GM18499 (cell line): ENCODE results near the gene WWP2.
"Not testable (repeated sequence)": the region's sequence is repeated elsewhere in the genome, so short reads cannot be mapped to it uniquely, and the experiment has no call there.

Experiments
- ATAC-seq: cut with Tn5 transposase; IDR thresholded peaks from one replicate; pipeline ENCODE4 v1.9.1; 2021; ENCODE audit warnings: moderate number of reproducible peaks; ENCODE audit not compliant: insufficient read depth, unreplicated experiment

Gene WWP2

DNA sequence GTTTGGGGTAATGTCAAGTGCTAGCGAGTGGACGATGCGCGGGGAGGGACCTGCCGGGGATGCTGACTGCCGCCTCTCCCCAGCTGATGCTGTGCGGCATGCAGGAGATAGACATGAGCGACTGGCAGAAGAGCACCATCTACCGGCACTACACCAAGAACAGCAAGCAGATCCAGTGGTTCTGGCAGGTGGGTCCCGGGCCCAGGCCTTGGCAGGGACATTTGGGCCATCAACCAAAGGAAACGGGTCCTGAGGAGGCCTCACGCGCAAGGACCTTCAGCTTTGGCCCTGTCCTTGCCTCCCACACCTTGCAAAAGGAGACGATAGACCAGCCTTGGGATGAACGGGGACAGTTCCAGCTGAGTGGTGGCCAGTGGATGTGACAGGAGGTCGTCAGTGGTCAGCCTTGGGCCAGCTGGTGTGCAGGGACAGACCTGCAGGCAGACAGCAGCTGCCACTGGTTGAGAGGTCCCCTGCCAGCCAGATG, 175.4 kb downstream of the WWP2 start:
- no peak for ATAC-seq

DNA sequence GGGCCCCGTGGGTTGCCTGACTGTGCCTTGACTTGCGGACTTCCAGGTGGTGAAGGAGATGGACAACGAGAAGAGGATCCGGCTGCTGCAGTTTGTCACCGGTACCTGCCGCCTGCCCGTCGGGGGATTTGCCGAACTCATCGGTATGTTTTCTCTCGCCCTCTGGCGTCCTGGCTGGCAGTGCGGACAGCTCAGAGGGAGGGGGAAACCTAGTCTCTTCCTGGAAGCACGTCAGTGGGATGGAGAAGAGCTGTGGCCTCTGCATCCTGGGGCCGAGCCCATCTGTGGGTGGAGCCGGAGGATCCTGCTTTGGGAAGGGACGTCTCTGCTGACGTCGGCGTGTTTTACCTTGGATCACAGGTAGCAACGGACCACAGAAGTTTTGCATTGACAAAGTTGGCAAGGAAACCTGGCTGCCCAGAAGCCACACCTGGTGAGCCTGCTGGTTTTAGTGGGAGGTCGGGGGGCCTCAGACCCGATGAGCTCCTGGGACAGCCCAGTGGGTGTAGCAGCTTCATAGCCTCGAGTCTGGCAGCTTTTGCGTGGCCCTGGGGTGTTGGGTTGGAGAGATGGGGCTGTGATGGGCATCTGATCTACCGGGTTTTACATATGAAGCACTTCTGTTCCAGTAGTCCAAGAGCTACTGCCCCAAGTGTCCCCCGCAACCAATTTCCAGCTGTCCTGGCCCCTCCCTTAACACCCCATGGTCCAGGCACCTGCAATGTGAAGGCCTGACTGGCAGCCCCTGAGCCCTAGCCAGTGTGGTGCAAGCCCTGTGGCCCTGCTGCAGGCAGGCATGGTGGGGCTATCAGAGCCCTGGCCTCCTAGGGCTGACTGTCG, 177.1 kb downstream of the WWP2 start:
- no peak for ATAC-seq

DNA sequence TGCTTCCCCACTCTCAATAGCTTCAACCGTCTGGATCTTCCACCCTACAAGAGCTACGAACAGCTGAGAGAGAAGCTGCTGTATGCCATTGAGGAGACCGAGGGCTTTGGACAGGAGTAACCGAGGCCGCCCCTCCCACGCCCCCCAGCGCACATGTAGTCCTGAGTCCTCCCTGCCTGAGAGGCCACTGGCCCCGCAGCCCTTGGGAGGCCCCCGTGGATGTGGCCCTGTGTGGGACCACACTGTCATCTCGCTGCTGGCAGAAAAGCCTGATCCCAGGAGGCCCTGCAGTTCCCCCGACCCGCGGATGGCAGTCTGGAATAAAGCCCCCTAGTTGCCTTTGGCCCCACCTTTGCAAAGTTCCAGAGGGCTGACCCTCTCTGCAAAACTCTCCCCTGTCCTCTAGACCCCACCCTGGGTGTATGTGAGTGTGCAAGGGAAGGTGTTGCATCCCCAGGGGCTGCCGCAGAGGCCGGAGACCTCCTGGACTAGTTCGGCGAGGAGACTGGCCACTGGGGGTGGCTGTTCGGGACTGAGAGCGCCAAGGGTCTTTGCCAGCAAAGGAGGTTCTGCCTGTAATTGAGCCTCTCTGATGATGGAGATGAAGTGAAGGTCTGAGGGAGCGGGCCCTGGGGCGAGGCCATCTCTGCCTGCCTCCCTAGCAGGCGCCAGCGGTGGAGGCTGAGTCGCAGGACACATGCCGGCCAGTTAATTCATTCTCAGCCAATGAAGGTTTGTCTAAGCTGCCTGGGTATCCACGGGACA, 177.9 kb downstream of the WWP2 start:
- no peak for ATAC-seq

DNA sequence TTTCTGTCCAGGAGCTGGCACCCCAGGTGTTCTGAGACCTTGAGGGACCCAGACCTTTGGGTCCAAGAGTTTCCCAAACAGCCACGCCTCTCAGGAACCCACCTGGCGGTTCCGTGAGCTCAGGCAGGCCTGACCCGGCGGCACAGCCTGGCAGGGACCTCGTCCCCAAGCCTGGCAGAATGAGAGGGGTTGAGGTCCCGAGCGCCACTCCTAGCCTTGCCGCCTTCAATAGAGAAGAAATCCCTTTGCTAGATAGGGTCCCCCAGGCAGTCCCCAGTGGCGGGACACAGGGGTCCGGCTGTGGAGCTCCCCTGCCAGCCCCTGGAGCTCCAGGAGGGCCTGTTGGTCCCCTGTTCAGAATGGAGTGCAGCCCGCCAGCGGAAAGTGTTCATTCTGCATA, 178.5 kb downstream of the WWP2 start:
- no peak for ATAC-seq

DNA sequence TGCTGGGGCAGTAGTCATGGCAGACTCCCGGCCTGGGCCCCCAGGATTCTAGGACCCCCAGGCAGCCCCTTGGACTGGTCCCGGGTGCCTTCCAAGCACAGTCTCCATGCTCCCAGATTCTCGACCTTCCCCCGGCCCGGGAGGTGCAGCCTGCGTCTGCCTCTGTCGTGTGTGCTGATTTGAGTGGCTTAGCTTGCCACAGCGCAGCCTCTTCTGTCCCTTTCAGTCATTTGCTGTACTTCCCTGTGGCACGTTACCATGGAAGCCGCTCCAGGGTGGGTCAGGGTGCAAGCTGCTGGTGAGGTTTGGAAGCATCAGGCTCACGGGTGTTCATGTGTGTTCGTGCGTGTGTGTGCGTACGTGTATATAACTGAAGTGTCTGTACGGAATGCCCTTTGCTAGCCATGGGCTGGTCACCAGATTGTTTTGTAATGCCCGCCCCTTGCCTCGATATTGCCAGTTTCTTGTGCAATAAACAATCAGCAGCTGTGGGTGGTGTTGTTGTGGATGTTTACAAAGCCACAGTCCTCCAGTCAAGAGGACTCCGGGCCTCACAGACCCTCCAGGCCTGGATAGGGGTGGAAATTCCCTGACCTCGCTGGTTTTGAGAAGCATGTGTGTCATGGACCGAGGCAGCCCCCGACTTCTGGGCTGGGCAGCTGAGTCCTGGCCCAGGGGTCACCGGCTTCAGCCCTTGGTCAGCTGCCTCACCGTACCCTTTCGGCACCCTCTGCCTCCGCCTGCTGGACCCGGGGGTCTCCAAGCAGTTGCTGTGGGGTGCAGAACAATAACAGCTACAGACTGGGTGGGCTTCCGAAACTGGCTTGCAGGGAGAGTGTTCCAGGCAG, 179.3 kb downstream of the WWP2 start:
- no peak for ATAC-seq

DNA sequence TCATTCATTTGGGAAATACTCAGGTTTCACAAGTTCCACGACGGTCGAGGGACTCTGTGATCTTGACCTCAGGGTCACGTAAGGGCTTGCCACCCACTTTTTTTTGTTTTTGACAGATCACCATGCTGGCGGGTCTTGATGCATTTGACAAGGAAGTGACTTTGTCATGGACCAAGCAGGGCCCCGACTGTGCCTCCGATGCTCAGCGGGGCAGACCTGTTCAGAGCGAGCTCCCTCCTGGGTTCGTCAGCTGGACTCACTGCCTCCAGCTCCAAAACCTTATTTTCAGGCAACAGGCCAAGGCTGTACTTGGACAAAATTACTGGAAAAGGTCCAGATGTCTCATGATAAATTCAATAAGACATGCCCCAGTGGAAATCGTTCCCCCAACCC, 180.0 kb downstream of the WWP2 start:
- no peak for ATAC-seq

DNA sequence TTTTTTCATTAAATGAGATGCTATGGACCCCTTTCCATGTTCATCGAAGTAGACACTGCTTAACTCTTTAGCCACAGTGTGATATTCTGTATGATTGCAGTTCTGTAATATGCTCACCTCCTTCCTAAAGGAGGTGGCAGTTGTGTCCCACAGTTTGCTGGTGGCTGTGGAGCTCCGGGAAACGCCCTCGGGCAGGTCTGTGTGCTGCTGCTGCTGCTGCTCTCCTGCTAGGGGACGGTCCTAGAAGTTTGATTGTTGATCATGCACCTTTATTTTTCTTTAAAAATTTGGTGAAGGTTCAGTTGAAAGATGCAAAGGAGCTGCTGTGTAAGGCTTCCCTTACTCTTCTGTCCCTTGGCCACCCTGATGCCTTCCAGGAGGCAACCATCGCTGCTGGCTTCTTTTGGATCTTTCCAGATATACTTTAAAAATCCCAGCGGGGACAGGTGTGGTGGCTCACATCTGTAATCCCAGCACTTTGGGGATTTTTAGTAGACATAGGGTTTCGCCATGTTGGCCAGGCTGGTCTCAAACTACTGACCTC, 180.6 kb downstream of the WWP2 start:
- ATAC-seq = no peak

DNA sequence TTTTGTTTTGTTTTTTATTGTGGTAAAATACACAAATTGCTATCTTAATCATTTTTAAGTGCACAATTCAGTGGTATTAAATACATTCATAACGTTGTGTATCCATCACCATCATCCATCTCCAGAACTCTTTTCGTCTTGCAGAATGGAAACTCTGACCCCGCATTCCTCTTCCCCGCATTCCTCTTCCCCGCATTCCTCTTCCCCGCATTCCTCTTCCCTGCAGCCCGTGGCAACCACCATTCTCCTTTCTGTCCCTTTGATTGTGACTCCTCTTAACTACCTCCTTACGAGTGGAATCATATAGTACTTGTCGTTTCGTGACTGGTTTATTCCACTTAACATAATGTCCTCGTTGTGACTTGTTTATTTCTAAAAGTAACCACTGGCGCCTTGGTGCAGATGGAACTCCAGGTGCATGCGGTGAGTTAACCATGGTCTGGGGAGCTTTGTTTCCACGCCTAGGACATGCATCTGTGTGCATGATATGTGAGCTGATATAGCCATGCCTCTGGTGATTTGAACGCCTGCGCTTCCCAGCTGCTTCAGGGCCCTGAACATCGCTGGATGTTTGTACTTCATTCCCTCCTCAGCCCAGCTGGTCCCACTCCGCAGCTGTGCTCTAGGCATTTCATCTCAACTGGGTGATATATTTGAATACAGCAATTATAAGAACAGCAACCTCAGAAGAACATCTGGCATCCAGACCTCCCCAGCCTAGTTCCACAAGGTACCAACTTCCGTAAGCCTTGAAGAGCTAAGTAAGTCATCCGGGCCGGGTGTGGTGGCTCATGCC, 181.3 kb downstream of the WWP2 start:
- not testable (repeated sequence) for ATAC-seq

DNA sequence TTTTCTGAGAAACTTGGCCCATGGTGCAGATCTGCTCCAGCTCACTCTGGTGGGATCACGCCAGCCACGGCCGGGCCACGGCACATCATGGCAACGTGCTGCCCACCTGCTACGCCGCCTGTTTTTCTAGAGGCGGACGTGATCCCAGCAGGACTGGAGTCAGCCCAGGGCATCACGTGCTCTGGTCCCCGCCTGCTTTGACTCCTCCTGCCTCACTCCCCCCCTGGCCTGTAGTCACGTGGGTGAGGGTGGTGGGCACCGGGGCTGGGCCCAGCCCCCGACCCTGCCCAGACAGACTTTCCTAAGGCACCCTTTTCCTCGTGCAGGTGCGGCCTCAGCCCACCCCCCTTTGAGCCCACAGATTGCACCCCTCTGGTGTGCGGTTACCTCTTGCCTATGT, 188.3 kb downstream of the WWP2 start:
- not testable (repeated sequence) for ATAC-seq

DNA sequence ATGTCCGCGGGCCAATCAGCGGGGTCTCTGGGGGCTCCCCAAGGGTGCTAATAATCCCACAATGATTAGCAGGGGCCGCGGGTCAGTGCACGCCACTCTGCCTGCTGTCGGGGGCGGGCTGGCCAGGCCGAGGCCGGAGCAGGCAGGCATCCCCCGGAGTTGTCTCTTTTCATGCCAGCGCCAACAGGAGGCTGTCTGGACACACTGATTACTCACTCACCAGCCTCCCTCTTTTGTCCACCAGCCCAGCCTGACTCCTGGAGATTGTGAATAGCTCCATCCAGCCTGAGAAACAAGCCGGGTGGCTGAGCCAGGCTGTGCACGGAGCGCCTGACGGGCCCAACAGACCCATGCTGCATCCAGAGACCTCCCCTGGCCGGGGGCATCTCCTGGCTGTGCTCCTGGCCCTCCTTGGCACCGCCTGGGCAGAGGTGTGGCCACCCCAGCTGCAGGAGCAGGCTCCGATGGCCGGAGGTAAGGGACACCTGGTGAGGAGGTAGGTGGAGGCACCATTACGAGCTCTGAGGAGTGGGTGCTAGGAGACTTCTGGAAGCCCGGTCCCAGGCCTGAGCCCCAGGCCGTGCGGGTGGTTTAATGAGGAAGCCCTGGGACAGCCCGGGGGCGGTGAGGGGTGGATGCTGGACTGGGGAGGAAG, 189.0 kb downstream of the WWP2 start, which contains the start of gene CLEC18A:
TSS of gene CLEC18A (plus strand) at position 318 of the 655 bp plus-strand sequence. CDS start at position 351, 33 bp downstream.
- ATAC-seq = not testable (repeated sequence)

DNA sequence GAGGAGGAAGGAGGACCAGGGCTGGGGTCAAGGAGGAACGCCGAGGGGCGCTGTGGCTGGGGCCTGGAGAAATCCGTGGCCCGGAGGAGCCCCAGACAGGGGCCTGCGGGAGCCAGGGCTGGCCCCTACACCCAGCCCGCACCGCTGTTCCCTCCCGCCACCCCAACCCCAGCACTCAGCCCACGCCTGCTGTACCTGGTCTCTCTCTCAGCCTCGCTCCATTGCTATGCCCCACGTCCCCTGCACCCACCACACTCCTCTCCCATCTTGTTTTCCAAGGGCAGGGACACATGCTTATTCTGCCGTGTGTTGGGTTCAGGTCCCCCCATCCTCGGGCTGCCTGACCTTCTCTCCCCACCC, 189.5 kb downstream of the WWP2 start:
- ATAC-seq = not testable (repeated sequence)

DNA sequence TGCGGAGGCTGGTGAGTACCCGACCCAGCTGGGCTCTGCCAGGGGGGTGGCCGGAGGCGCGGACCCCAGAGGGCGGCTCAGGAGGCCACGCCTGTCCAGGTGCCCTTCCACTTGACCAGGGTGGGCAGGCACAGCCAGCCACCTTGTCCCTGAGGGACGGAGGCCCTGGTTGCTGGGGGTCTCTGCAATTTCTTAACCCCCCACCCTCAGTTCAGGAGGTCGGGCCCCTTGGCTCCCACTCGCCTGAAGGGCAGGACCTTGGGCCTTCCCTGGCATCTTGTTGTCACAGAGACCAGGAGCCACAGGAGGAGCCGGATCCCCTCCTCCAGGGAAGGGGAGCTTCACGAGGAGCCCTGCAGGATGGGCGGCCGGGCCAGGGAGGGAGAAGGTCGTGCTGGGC, 190.0 kb downstream of the WWP2 start:
- not testable (repeated sequence) for ATAC-seq

DNA sequence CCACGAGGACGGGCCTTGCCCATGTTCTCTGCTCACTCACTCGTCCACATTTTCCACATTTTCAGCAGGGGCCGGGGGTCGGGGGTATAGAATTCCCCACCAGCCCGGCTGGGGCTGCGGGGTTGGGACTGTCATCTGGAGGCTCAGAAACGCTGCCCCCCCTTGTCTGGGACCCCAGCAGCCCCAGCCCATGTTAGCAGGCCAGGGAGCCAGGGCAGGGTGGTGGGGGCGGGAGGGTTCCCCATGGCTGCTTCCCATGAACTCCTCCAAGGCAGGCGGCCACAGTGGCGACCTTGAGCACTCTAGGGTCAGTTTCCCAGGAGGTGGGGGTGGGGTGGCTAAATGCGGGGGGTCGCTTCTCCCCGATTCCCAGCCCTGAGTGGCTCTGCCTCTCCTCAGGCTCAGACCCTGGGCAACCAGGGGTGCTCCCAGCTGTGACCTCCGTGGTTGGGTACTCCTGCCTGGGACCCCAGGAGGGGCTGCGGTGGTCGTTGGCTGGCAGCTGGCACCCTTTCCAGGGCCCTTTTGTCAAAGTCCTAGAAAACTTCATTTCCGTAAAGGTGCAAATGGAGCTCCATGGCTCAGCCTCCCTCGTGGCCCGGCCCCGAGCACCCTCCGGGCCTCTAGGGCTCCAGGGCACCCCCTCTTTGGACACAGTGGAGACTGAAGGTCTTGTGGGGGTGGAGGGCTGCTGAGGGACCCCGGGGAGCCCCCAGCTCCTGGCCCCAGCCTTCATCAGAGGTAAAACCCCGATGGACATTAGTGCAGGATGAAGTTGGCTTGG, 190.6 kb downstream of the WWP2 start:
- not testable (repeated sequence) for ATAC-seq

DNA sequence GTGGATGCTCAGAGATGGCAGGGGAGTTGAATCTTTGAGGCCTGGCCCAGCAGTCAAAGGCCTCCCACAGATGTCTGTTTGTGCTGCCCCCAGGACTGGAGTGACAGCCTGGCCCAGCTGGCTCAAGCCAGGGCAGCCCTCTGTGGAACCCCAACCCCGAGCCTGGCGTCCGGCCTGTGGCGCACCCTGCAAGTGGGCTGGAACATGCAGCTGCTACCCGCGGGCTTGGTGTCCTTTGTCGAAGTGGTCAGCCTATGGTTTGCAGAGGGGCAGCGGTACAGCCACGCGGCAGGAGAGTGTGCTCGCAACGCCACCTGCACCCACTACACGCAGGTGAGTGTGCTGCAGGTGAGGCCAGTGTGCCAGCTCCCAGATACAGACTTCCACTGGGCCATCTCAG, 192.1 kb downstream of the WWP2 start:
- not testable (repeated sequence) for ATAC-seq

DNA sequence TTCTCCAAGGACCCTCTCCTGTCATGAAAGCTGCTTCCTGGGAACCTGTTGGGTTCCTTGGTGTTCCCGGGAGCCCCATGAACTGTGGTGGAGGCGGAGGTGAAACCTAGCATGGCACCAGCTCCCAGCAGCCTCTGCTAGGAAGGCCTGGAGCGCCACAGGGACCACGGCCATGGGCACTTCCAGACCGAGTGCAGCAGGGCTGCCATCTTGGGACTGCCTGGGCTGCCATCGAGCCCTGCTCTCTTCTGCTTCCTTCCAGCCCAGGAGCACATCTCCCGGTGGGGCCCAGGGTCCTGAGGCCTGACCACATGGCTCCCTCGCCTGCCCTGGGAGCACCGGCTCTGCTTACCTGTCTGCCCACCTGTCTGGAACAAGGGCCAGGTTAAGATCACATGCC, 201.2 kb downstream of the WWP2 start:
- not testable (repeated sequence) for ATAC-seq

DNA sequence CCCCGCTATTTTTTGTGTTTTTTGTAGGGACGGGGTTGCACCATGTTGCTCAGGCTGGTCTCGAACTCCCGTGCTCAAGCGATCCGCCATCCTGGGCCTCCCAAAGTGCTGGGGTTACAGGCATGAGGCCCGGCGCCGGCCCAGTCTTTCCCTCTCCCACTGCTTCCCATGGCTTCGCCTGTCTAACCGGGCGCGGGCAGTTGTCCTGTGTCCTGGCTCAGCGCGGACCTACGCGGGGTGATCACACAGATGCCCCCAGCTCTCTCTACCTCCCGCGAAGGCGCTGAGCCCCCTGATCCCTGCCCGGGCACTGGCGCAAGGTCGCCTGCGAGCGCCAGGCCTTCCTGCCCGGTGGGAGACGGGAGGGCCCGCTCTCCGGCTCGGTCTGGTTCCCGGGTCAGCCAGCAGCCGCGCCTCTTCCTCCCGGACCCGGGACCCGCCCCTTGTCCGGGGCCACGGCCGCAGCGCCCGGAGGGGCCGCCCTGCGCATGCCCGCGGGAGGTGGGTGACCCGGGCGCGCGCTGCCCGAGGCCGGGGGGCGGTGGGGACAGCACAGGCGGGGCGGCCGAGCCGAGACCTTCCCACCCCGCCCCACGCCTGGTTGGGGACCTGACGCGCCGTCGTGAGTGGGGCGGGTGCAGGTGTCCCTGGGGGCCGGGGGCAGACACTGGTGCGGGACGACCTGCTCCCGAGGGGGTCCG, 203.0 kb downstream of the WWP2 start:
- ATAC-seq = not testable (repeated sequence)

DNA sequence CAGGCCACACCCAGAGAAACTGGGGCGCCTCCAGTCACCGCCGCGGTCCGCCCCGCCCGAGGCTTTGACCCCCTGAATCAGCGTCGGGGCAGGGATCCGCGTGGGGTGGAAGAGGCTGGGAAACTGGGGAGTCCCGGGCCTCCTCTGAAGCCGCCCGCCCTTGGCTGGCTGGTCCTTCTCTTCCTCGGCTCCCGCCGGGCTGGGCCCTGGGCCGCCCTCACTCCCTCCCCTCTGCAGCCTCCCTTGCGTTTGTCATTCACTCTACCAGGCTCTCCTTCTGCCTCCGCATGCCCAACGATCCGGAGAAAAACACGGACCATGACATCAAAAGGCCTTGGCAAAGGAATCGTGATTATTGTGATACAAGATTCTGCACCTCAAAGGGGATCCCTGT, 203.5 kb downstream of the WWP2 start:
- not testable (repeated sequence) for ATAC-seq
